WTC11 (cell line): ENCODE data around the gene SYTL2. TPM values are rescaled to one million over a fixed set of nuclear protein-coding genes. Genes with fewer than 3 reads are reported as not detected.

Experiments
- ATAC-seq: fragments of 200-7000 bp; cut with Tn5 transposase; 2 replicates; pipeline ENCODE4 v1.10.0; 2021; ENCODE audit warnings: mild to moderate bottlenecking, moderate library complexity
- CTCF ChIA-PET: fragments of 300-600 bp; sonication (Branson Sonifier 250); formaldehyde crosslinking; loops from one replicate; lab custom pipeline; 2021; ENCODE audit warnings: antibody characterized with exemption; lab: Charles Lee
- POLR2A ChIA-PET: fragments of 350-600 bp; sonication (Branson Sonifier 250); formaldehyde crosslinking; loops from one replicate; lab custom pipeline; 2021; ENCODE audit warnings: antibody characterized with exemption; lab: Charles Lee
- DNase-seq: peaks from one replicate; pipeline ENCODE4 v3.0.0; 2021; ENCODE audit warnings: low spot score
- H3K27ac Mint-ChIP-seq: 2 replicates; pipeline ENCODE4 v1.8.0; 2021; ENCODE audit warnings: mixed read lengths
- H3K27me3 Mint-ChIP-seq: 2 replicates; pipeline ENCODE4 v1.8.0; 2021; ENCODE audit warnings: low read depth, mild to moderate bottlenecking, moderate library complexity, mixed read lengths
- H3K36me3 Mint-ChIP-seq: 2 replicates; pipeline ENCODE4 v1.8.0; 2021; ENCODE audit warnings: mixed read lengths
- H3K4me1 Mint-ChIP-seq: 2 replicates; pipeline ENCODE4 v1.8.0; 2022; ENCODE audit warnings: mixed read lengths
- H3K4me3 Mint-ChIP-seq: 2 replicates; pipeline ENCODE4 v1.8.0; 2021; ENCODE audit warnings: mild to moderate bottlenecking, moderate library complexity, mixed read lengths
- H3K9me3 Mint-ChIP-seq: 2 replicates; pipeline ENCODE4 v1.8.0; 2021; ENCODE audit warnings: mixed read lengths
- CREM ChIP-seq: sonication (generic); formaldehyde crosslinking; IDR thresholded peaks from 2 replicates; pipeline ENCODE4 v1.8.1; 2022; ENCODE audit warnings: mild to moderate bottlenecking, missing genetic modification reagents, moderate library complexity
- EMX1 ChIP-seq: fragments of 250-450 bp; sonication (Bioruptor Pico); IDR thresholded peaks from 2 replicates; pipeline ENCODE4 v1.8.0; 2021; ENCODE audit warnings: mild to moderate bottlenecking
- FOXK1 ChIP-seq: sonication (generic); formaldehyde crosslinking; IDR thresholded peaks from 2 replicates; pipeline ENCODE4 v1.8.0; 2022; ENCODE audit warnings: mild to moderate bottlenecking, moderate library complexity, missing genetic modification reagents
- JAZF1 ChIP-seq: fragments of 250-450 bp; sonication (Bioruptor Pico); IDR thresholded peaks from 2 replicates; pipeline ENCODE4 v1.9.0; 2021; ENCODE audit warnings: moderate library complexity, mild to moderate bottlenecking, inconsistent platforms
- PREB ChIP-seq: sonication (generic); formaldehyde crosslinking; IDR thresholded peaks from 2 replicates; pipeline ENCODE4 v1.8.1; 2022; ENCODE audit warnings: mild to moderate bottlenecking, missing genetic modification reagents, moderate library complexity, borderline replicate concordance
- STAT6 ChIP-seq: sonication (generic); formaldehyde crosslinking; conservative IDR thresholded peaks from 2 replicates; pipeline ENCODE4 v1.8.1; 2023; ENCODE audit warnings: mild to moderate bottlenecking, low read depth, missing genetic modification reagents, moderate library complexity
- USF2 ChIP-seq: sonication (generic); formaldehyde crosslinking; IDR thresholded peaks from 2 replicates; pipeline ENCODE4 v1.8.1; 2023; ENCODE audit warnings: mild to moderate bottlenecking, missing genetic modification reagents, moderate library complexity
- ZNF425 ChIP-seq: fragments of 250-450 bp; sonication (Bioruptor Pico); conservative IDR thresholded peaks from 2 replicates; pipeline ENCODE4 v1.9.0; 2021; ENCODE audit warnings: mild to moderate bottlenecking
- ZSCAN18 ChIP-seq: fragments of 250-450 bp; sonication (Bioruptor Pico); IDR thresholded peaks from 2 replicates; pipeline ENCODE4 v2.1.2; 2022; ENCODE audit warnings: mild to moderate bottlenecking, moderate library complexity
- total RNA-seq: library from RNA; stranded (reverse); gene quantifications from 3 replicates; pipeline ENCODE4 v1.2.3, GENCODE V29; 2021
- TF ChIP-seq, protein P1 (sequence below): sonication (generic); formaldehyde crosslinking; IDR thresholded peaks from 2 replicates; pipeline ENCODE4 v1.8.0; 2022; ENCODE audit warnings: missing genetic modification reagents
- TF ChIP-seq, protein P2 (sequence below): sonication (generic); formaldehyde crosslinking; IDR thresholded peaks from 2 replicates; pipeline ENCODE4 v1.8.0; 2022; ENCODE audit warnings: mild to moderate bottlenecking, missing genetic modification reagents
- TF ChIP-seq, protein P3 (sequence below): sonication (generic); formaldehyde crosslinking; IDR thresholded peaks from 2 replicates; pipeline ENCODE4 v1.8.0; 2023; ENCODE audit warnings: missing genetic modification reagents

SYTL2 gene
- total RNA-seq, 1 experiment from 2014 or later: 7.1 TPM

- no peak for TF ChIP-seq STAT6 (CRISPR knock-in tag)
- no peak for TF ChIP-seq JAZF1
- TF ChIP-seq EMX1 (CRISPR knock-in tag): no peak
- no peak for TF ChIP-seq USF2 (CRISPR knock-in tag)
- TF ChIP-seq, protein P1, sequence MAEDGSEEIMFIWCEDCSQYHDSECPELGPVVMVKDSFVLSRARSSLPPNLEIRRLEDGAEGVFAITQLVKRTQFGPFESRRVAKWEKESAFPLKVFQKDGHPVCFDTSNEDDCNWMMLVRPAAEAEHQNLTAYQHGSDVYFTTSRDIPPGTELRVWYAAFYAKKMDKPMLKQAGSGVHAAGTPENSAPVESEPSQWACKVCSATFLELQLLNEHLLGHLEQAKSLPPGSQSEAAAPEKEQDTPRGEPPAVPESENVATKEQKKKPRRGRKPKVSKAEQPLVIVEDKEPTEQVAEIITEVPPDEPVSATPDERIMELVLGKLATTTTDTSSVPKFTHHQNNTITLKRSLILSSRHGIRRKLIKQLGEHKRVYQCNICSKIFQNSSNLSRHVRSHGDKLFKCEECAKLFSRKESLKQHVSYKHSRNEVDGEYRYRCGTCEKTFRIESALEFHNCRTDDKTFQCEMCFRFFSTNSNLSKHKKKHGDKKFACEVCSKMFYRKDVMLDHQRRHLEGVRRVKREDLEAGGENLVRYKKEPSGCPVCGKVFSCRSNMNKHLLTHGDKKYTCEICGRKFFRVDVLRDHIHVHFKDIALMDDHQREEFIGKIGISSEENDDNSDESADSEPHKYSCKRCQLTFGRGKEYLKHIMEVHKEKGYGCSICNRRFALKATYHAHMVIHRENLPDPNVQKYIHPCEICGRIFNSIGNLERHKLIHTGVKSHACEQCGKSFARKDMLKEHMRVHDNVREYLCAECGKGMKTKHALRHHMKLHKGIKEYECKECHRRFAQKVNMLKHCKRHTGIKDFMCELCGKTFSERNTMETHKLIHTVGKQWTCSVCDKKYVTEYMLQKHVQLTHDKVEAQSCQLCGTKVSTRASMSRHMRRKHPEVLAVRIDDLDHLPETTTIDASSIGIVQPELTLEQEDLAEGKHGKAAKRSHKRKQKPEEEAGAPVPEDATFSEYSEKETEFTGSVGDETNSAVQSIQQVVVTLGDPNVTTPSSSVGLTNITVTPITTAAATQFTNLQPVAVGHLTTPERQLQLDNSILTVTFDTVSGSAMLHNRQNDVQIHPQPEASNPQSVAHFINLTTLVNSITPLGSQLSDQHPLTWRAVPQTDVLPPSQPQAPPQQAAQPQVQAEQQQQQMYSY: no peak
- TF ChIP-seq FOXK1: no peak
- no peak for TF ChIP-seq ZNF425
- TF ChIP-seq, all 79 proteins: peak for 0
These were observed 100.8 kb downstream of the SYTL2 start (continued) for GRCh38 chr11:85709941-85710702.

- Mint-ChIP-seq H3K4me3 (no peak overlapping the region), H3K9me3 (peaks cover 5% of the 10 kb centered on the region; the same call in 1 of the 2 replicates), H3K36me3 (no peaks in the 10 kb centered on the region), H3K27me3 (no peaks in the 10 kb centered on the region), H3K27ac (no peak overlapping the region), H3K4me1 (no peaks in the 10 kb centered on the region)
- POLR2A ChIA-PET: no interaction called here
- ATAC-seq: no peak
- DNase-seq: no peak
- CTCF ChIA-PET: no interaction called here
- TF ChIP-seq ZNF425 (no peak), CREM (CRISPR knock-in tag) (no peak), ZSCAN18 (CRISPR knock-in tag) (no peak), EMX1 (CRISPR knock-in tag) (no peak), PREB (CRISPR knock-in tag) (no peak)
- TF ChIP-seq, protein P2, sequence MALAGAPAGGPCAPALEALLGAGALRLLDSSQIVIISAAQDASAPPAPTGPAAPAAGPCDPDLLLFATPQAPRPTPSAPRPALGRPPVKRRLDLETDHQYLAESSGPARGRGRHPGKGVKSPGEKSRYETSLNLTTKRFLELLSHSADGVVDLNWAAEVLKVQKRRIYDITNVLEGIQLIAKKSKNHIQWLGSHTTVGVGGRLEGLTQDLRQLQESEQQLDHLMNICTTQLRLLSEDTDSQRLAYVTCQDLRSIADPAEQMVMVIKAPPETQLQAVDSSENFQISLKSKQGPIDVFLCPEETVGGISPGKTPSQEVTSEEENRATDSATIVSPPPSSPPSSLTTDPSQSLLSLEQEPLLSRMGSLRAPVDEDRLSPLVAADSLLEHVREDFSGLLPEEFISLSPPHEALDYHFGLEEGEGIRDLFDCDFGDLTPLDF (CRISPR knock-in tag): no peak
- TF ChIP-seq, protein P1: no peak
- TF ChIP-seq, protein P3, sequence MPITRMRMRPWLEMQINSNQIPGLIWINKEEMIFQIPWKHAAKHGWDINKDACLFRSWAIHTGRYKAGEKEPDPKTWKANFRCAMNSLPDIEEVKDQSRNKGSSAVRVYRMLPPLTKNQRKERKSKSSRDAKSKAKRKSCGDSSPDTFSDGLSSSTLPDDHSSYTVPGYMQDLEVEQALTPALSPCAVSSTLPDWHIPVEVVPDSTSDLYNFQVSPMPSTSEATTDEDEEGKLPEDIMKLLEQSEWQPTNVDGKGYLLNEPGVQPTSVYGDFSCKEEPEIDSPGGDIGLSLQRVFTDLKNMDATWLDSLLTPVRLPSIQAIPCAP (CRISPR knock-in tag): no peak
These were observed 105.1 kb downstream of the SYTL2 start for GRCh38 chr11:85705800-85706199.
